Neuron (in vitro differentiated cells): ENCODE measurements around the gene ARRDC3.
"Not testable (repeated sequence)": the region's sequence is repeated elsewhere in the genome, so short reads cannot be mapped to it uniquely, and the experiment has no call there.

Source experiments
- H2AFZ ChIP-seq: one replicate; pipeline ENCODE4 v1.6.1; 2013; ENCODE audit warnings: low read depth, mild to moderate bottlenecking, inconsistent platforms, low read length, moderate library complexity
- H3K27me3 ChIP-seq: one replicate; pipeline ENCODE4 v1.6.1; 2013; ENCODE audit warnings: low read length; ENCODE audit not compliant: insufficient read depth
- H3K36me3 ChIP-seq: one replicate; pipeline ENCODE4 v1.6.1; 2013; ENCODE audit warnings: low read length; ENCODE audit not compliant: insufficient read depth
- H3K4me1 ChIP-seq: one replicate; pipeline ENCODE4 v1.6.1; 2013; ENCODE audit warnings: low read length; ENCODE audit not compliant: insufficient read depth
- H3K4me3 ChIP-seq: 2 replicates; pipeline ENCODE4 v1.5.1; 2013; ENCODE audit warnings: mild to moderate bottlenecking, low read length, moderate library complexity
- H3K9me3 ChIP-seq: one replicate; pipeline ENCODE4 v1.6.1; 2013; ENCODE audit warnings: low read length

ARRDC3 gene

GRCh38 chr5:91341154-91341553 lies 42.0 kb downstream of the ARRDC3 start:
- Histone ChIP-seq H3K36me3 (no peaks in the 10 kb centered on the region), H3K9me3 (no peaks in the 10 kb centered on the region), H3K4me3 (no peak overlapping the region), H3K4me1 (no peaks in the 10 kb centered on the region), H2AFZ (no peak overlapping the region), H3K27me3 (no peaks in the 10 kb centered on the region)

GRCh38 chr5:91340532-91340931 lies 42.6 kb downstream of the ARRDC3 start:
- Histone ChIP-seq H3K4me1 (no peaks in the 10 kb centered on the region), H3K36me3 (no peaks in the 10 kb centered on the region), H3K27me3 (no peaks in the 10 kb centered on the region), H2AFZ (no peak overlapping the region), H3K4me3 (no peak overlapping the region), H3K9me3 (no peaks in the 10 kb centered on the region)

- Histone ChIP-seq H3K9me3 (no peaks in the 10 kb centered on the region), H3K36me3 (no peaks in the 10 kb centered on the region), H3K27me3 (no peaks in the 10 kb centered on the region), H3K4me3 (no peak overlapping the region), H3K4me1 (no peaks in the 10 kb centered on the region), H2AFZ (no peak overlapping the region)
Observed at GRCh38 chr5:91339063-91339705, 43.9 kb downstream of the ARRDC3 start.

GRCh38 chr5:91332267-91333045 lies 50.7 kb downstream of the ARRDC3 start:
- H3K9me3 ChIP-seq = no peaks in the 10 kb centered on the region

GRCh38 chr5:91331705-91332104 lies 51.4 kb downstream of the ARRDC3 start:
- Histone ChIP-seq H3K4me1 (no peaks in the 10 kb centered on the region), H3K36me3 (no peaks in the 10 kb centered on the region), H2AFZ (no peak overlapping the region), H3K27me3 (no peaks in the 10 kb centered on the region), H3K4me3 (no peak overlapping the region), H3K9me3 (no peaks in the 10 kb centered on the region)

More at GRCh38 chr5:91332267-91333045, 50.7 kb downstream of the ARRDC3 start:
- Histone ChIP-seq H2AFZ (no peak overlapping the region), H3K4me3 (no peak overlapping the region), H3K36me3 (no peaks in the 10 kb centered on the region), H3K4me1 (no peaks in the 10 kb centered on the region), H3K27me3 (no peaks in the 10 kb centered on the region)

GRCh38 chr5:91329283-91329682 lies 53.8 kb downstream of the ARRDC3 start:
- no peak overlapping the region for H3K4me3 ChIP-seq
- H3K9me3 ChIP-seq = no peaks in the 10 kb centered on the region
- H3K27me3 ChIP-seq = no peaks in the 10 kb centered on the region
- no peaks in the 10 kb centered on the region for H3K36me3 ChIP-seq
- H3K4me1 ChIP-seq = no peaks in the 10 kb centered on the region
- H2AFZ ChIP-seq = no peak overlapping the region

GRCh38 chr5:91328743-91329142 lies 54.4 kb downstream of the ARRDC3 start:
- Histone ChIP-seq H3K27me3 (no peaks in the 10 kb centered on the region), H3K9me3 (no peaks in the 10 kb centered on the region), H3K4me1 (no peaks in the 10 kb centered on the region), H3K36me3 (no peaks in the 10 kb centered on the region), H2AFZ (no peak overlapping the region), H3K4me3 (no peak overlapping the region)

GRCh38 chr5:91322981-91323380 lies 60.1 kb downstream of the ARRDC3 start:
- not testable (repeated sequence) for H3K36me3 ChIP-seq, H3K27me3 ChIP-seq, H3K4me3 ChIP-seq, H3K9me3 ChIP-seq, H2AFZ ChIP-seq, H3K4me1 ChIP-seq

GRCh38 chr5:91319667-91320066 lies 63.5 kb downstream of the ARRDC3 start:
- Histone ChIP-seq H3K4me3 (no peak overlapping the region), H3K9me3 (no peaks in the 10 kb centered on the region), H3K27me3 (no peaks in the 10 kb centered on the region), H2AFZ (no peak overlapping the region), H3K36me3 (no peaks in the 10 kb centered on the region), H3K4me1 (no peaks in the 10 kb centered on the region)

- H3K4me1 ChIP-seq = peaks cover 7% of the 10 kb centered on the region
- no peaks in the 10 kb centered on the region for H3K9me3 ChIP-seq
- H3K27me3 ChIP-seq = no peaks in the 10 kb centered on the region
- H2AFZ ChIP-seq = no peak overlapping the region
- H3K4me3 ChIP-seq = no peak overlapping the region
- H3K36me3 ChIP-seq = no peaks in the 10 kb centered on the region
Observed at GRCh38 chr5:91318724-91319123, 64.4 kb downstream of the ARRDC3 start.
